B cell (primary cell): ENCODE data around the gene PLXDC1. TPM values are rescaled to one million over a fixed set of nuclear protein-coding genes. Genes with fewer than 3 reads are reported as not detected.

Experiments
- ATAC-seq: fragments of 200-7000 bp; cut with Tn5 transposase; one replicate; pipeline ENCODE4 v1.10.0; 2021; ENCODE audit warnings: low read depth, mild to moderate bottlenecking, moderate number of reproducible peaks, moderate library complexity
- CTCF ChIA-PET: fragments of 350-600 bp; sonication (Branson Sonifier 250); formaldehyde crosslinking; loops from one replicate; lab custom pipeline; 2021; ENCODE audit warnings: antibody characterized with exemption, inconsistent platforms; lab: Charles Lee
- POLR2A ChIA-PET: fragments of 350-600 bp; sonication (Branson Sonifier 250); formaldehyde crosslinking; loops from one replicate; lab custom pipeline; 2021; ENCODE audit warnings: antibody characterized with exemption; lab: Charles Lee
- DNase-seq: peaks from one replicate; pipeline ENCODE4 v3.0.0; 2013
- H2AFZ ChIP-seq: 2 replicates; pipeline ENCODE4 v1.6.1; 2012; ENCODE audit warnings: mild to moderate bottlenecking, low read depth, low read length; ENCODE audit not compliant: insufficient read depth, poor library complexity, severe bottlenecking
- H3K27ac ChIP-seq, 2 donors: 1 replicate in 1 of 2; 2 replicates in 1 of 2; pipeline ENCODE4 v1.5.1; 2012 to 2013; ENCODE audit warnings: low read length in 2 of 2, mild to moderate bottlenecking in 2 of 2, moderate library complexity in 1 of 2
- H3K27me3 ChIP-seq, 4 experiments: fragments of 200-600 bp in 1 of 4; sonication (generic) in 1 of 4; replicated peaks in 1 of 4; 1 replicate in 2 of 4; 2 replicates in 2 of 4; pipeline versions ENCODE4 v1.6.1 to v1.7.0; 2013 to 2016; ENCODE audit warnings: low read length in 3 of 4, mild to moderate bottlenecking in 2 of 4, mixed read lengths in 1 of 4, moderate library complexity in 1 of 4; ENCODE audit not compliant: insufficient read depth in 4 of 4, control insufficient read depth in 3 of 4; ENCODE audit errors: control extremely low read depth in 1 of 4
- H3K36me3 ChIP-seq, 2 experiments: replicated peaks in 1 of 2; 1 replicate in 1 of 2; 2 replicates in 1 of 2; pipeline versions ENCODE4 v1.6.1 to v1.7.1; 2013; ENCODE audit warnings: low read length in 1 of 2; ENCODE audit not compliant: insufficient read depth in 2 of 2, control insufficient read depth in 1 of 2; ENCODE audit errors: control extremely low read depth in 1 of 2, extremely low read depth in 1 of 2
- H3K4me1 ChIP-seq, 2 donors: fragments of 200-600 bp in 1 of 2; sonication (generic) in 1 of 2; 1 replicate in 1 of 2; 2 replicates in 1 of 2; pipeline versions ENCODE4 v1.5.1 to v1.6.1; 2013 to 2017; ENCODE audit warnings: low read length in 2 of 2; ENCODE audit not compliant: control insufficient read depth in 2 of 2, insufficient read depth in 2 of 2
- H3K4me2 ChIP-seq: replicated peaks from 2 replicates; pipeline ENCODE3; 2012; ENCODE audit warnings: mild to moderate bottlenecking, low read depth, low read length; ENCODE audit not compliant: poor library complexity, severe bottlenecking
- H3K4me3 ChIP-seq, 5 experiments: fragments of 200-600 bp in 1 of 5; sonication (generic) in 1 of 5; 1 replicate in 3 of 5; 2 replicates in 2 of 5; pipeline versions ENCODE4 v1.5.1 to v1.7.0; 2011 to 2016; ENCODE audit warnings: low read length in 4 of 5, mild to moderate bottlenecking in 4 of 5, low read depth in 2 of 5, control low read depth in 1 of 5, moderate library complexity in 1 of 5; ENCODE audit not compliant: insufficient read depth in 1 of 5; ENCODE audit errors: control extremely low read depth in 1 of 5, extremely low read depth in 1 of 5
- H3K79me2 ChIP-seq: fragments of 200-600 bp; sonication (generic); one replicate; pipeline ENCODE4 v1.6.0; 2016; ENCODE audit warnings: low read length; ENCODE audit not compliant: control insufficient read depth, insufficient read depth
- H3K9ac ChIP-seq: fragments of 200-600 bp; sonication (generic); 2 replicates; pipeline ENCODE4 v1.6.1; 2017; ENCODE audit warnings: mild to moderate bottlenecking, low read length, moderate library complexity
- H3K9me3 ChIP-seq, 3 donors: one replicate each; pipeline versions ENCODE4 v1.6.1 to v1.7.1; 2013; ENCODE audit warnings: low read length in 2 of 3; ENCODE audit not compliant: control insufficient read depth in 2 of 3, insufficient read depth in 1 of 3; ENCODE audit errors: control extremely low read depth in 1 of 3
- H4K20me1 ChIP-seq: 2 replicates; pipeline ENCODE4 v1.6.0; 2012; ENCODE audit warnings: mild to moderate bottlenecking, low read length; ENCODE audit not compliant: insufficient read depth, control insufficient read depth, poor library complexity, severe bottlenecking
- H3K27ac Mint-ChIP-seq: one replicate; pipeline ENCODE4 v1.8.0; 2021; ENCODE audit warnings: mixed read lengths
- H3K27me3 Mint-ChIP-seq: one replicate; pipeline ENCODE4 v1.8.0; 2021; ENCODE audit warnings: mixed read lengths
- H3K4me1 Mint-ChIP-seq: one replicate; pipeline ENCODE4 v1.8.0; 2021; ENCODE audit warnings: mixed read lengths
- H3K4me3 Mint-ChIP-seq: one replicate; pipeline ENCODE4 v1.8.0; 2021; ENCODE audit warnings: mixed read lengths
- H3K9me3 Mint-ChIP-seq: one replicate; pipeline ENCODE4 v1.8.0; 2022; ENCODE audit warnings: mixed read lengths; ENCODE audit not compliant: insufficient read depth
- CTCF ChIP-seq: fragments of 200-600 bp; IDR thresholded peaks from one replicate; pipeline ENCODE4 v1.8.0; 2022; ENCODE audit warnings: antibody characterized with exemption, mild to moderate bottlenecking
- EZH2 ChIP-seq: IDR thresholded peaks from 2 replicates; pipeline ENCODE4 v1.6.1; 2012; ENCODE audit warnings: borderline replicate concordance, low read depth, mild to moderate bottlenecking, moderate library complexity, low read length; ENCODE audit not compliant: insufficient read depth, poor library complexity, severe bottlenecking
- WGBS: methylation state at CpG from one replicate; pipeline ENCODE4 v1.1.5; 2013; ENCODE audit warnings: missing lambda C conversion rate; ENCODE audit not compliant: insufficient coverage; 5-methylcytosine and 5-hydroxymethylcytosine counted together
- intact Hi-C: fragments of 100-400 bp; cut with micrococcal nuclease; formaldehyde crosslinking; loops from one replicate; pipeline ENCODE4 v1.10.0; 2022
- polyA plus RNA-seq: library from polyadenylated mRNA; depleted of rRNA; stranded (reverse); fragments of >200 nt; gene quantifications from 2 replicates; pipeline ENCODE4 v1.2.3, GENCODE V29; 2012
- total RNA-seq, 2 donors: library from RNA; stranded (reverse); fragments of 120-200 nt in 1 of 2; gene quantifications; 1 replicate in 1 of 2; 2 replicates in 1 of 2; pipeline versions ENCODE4 v1.2.3 to v1.2.4, GENCODE V29; 2013 to 2022

PLXDC1 gene
- total and polyA plus RNA-seq, 2 donors (not counting 1 experiment from before 2014, with no cell fraction given), result 0.69 TPM; not detected in 1

- Histone ChIP-seq H3K27ac (no peak overlapping the region), H3K36me3 (no peaks in the 10 kb centered on the region), H4K20me1 (no peaks in the 10 kb centered on the region), H2AFZ (no peak overlapping the region), H3K4me1 (no peaks in the 10 kb centered on the region), H3K4me2 (no peak overlapping the region), H3K27me3 (peaks cover 0 to 5% (median 1%) of the 10 kb centered on the region in 4 experiments), H3K79me2 (no peaks in the 10 kb centered on the region), H3K9me3 (no peaks in the 10 kb centered on the region), H3K9ac (no peak overlapping the region), H3K4me3 (no peak overlapping the region)
- H3K4me1 Mint-ChIP-seq, result no peaks in the 10 kb centered on the region
- no peak for ATAC-seq
- WGBS, result 80% methylated on average over 1 of the region's 2 CpGs
- ChIA-PET CTCF (no interaction called here), POLR2A (no interaction called here)
- DNase-seq, result no peak
- H3K27me3 Mint-ChIP-seq, result peaks cover 3% of the 10 kb centered on the region
- H3K27ac Mint-ChIP-seq, result no peak overlapping the region
- no peak overlapping the region for H3K4me3 Mint-ChIP-seq
- TF ChIP-seq CTCF, result no peak
- TF ChIP-seq EZH2, result no peak
- H3K9me3 Mint-ChIP-seq, result no peaks in the 10 kb centered on the region
- intact Hi-C loops, result no loop called here
Measured at GRCh38 chr17:39074676-39075075, 76.8 kb downstream of the PLXDC1 start.

- Histone ChIP-seq H4K20me1 (no peaks in the 10 kb centered on the region), H2AFZ (no peak overlapping the region), H3K4me2 (no peak overlapping the region), H3K9me3 (no peaks in the 10 kb centered on the region), H3K9ac (no peak overlapping the region), H3K4me3 (no peak overlapping the region), H3K4me1 (peaks cover 0 to 4% of the 10 kb centered on the region in 2 donors), H3K36me3 (no peaks in the 10 kb centered on the region), H3K27me3 (peaks cover 0 to 7% (median 3%) of the 10 kb centered on the region in 4 experiments), H3K79me2 (no peaks in the 10 kb centered on the region), H3K27ac (no peak overlapping the region)
- CTCF ChIA-PET, result no interaction called here
- peaks cover 7% of the 10 kb centered on the region for H3K27me3 Mint-ChIP-seq
- no peak overlapping the region for H3K27ac Mint-ChIP-seq
- WGBS, result 83% methylated on average over 1 of the region's 1 CpG
- H3K9me3 Mint-ChIP-seq, result no peaks in the 10 kb centered on the region
- ATAC-seq (no peak), DNase-seq (no peak)
- no peak for TF ChIP-seq EZH2
- TF ChIP-seq CTCF, result no peak
- intact Hi-C loops, result no loop called here
- no peak overlapping the region for H3K4me3 Mint-ChIP-seq
- no peaks in the 10 kb centered on the region for H3K4me1 Mint-ChIP-seq
- POLR2A ChIA-PET, result no interaction called here
Measured at GRCh38 chr17:39073916-39074315, 77.5 kb downstream of the PLXDC1 start.
